Left ventricle myocardium inferior (tissue), 1 donor: ENCODE results near the gene NID1. TPM values are rescaled to one million over a fixed set of nuclear protein-coding genes. Genes with fewer than 3 reads are reported as not detected.

Experiments
- DNase-seq: peaks from one replicate; pipeline ENCODE4 v3.0.0-alpha.2; 2020
- H3K27ac ChIP-seq: fragments of 200-600 bp; replicated peaks from 2 replicates; pipeline ENCODE4 v1.8.0; 2021
- H3K27me3 ChIP-seq: fragments of 200-600 bp; 2 replicates; pipeline ENCODE4 v1.8.0; 2021; ENCODE audit warnings: low read depth
- H3K36me3 ChIP-seq: fragments of 200-600 bp; 2 replicates; pipeline ENCODE4 v1.8.0; 2021
- H3K4me1 ChIP-seq: fragments of 200-600 bp; 2 replicates; pipeline ENCODE4 v1.8.0; 2021
- H3K4me3 ChIP-seq: fragments of 200-600 bp; 2 replicates; pipeline ENCODE4 v1.8.0; 2021; ENCODE audit warnings: mild to moderate bottlenecking, moderate library complexity
- H3K9me3 ChIP-seq: fragments of 200-600 bp; replicated peaks from 2 replicates; pipeline ENCODE4 v1.8.0; 2021
- CTCF ChIP-seq: fragments of 200-600 bp; IDR thresholded peaks from 2 replicates; pipeline ENCODE4 v1.8.0; 2021; ENCODE audit warnings: antibody characterized with exemption, mild to moderate bottlenecking, borderline replicate concordance
- intact Hi-C: fragments of 100-400 bp; cut with micrococcal nuclease; formaldehyde crosslinking; loops from one replicate; pipeline ENCODE4 v1.11.0; 2022
- total RNA-seq: library from RNA; stranded (reverse); fragmentation: NEBNext Ultra II Directional; extraction: Animal tissue kit (Norgen Biotek cat#: 25700); gene quantifications from one replicate; pipeline ENCODE4 v1.2.1, GENCODE V29; 2021
- donor health status: DM: no; HTN: yes; CAD: no; lungs with severe emphysema.

Gene NID1
- total RNA-seq, 1 donor from 2014 or later = 40.4 TPM

GRCh38 chr1:236038034-236038433, 26.9 kb downstream of the NID1 start:
- no peak for DNase-seq
- H3K27me3 ChIP-seq = no peaks in the 10 kb centered on the region
- peak overlapping the region; percentile 34 for H3K27ac ChIP-seq
- intact Hi-C loops = loop anchor here (10.0 kb wide), 1 partner anchor 53 kb away; no protein-coding TSS in a partner anchor
- peaks cover 47% of the 10 kb centered on the region for H3K4me1 ChIP-seq
- H3K4me3 ChIP-seq = no peak overlapping the region
- no peaks in the 10 kb centered on the region for H3K9me3 ChIP-seq
- no peak for TF ChIP-seq CTCF
- H3K36me3 ChIP-seq = peaks cover 76% of the 10 kb centered on the region

DNA sequence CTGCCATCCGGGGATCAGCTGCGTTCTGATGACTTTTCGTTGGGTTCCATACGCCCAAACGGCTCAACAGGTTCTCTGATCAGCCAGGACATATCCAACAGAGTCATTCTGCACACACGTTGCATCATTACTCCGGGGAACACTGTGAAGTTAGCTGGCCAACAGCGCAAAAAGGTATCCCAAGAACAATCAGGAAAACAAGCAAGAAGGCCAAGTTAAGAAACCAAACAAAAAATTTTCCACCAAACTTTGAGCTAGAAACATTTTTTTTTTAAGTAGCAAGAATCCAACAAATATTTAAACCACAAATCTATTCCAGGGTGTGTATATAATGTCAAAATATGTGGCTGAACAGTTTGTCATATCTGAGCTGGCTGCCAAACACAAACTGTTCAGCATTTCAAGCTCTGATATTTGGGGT, 29.2 kb downstream of the NID1 start:
- no peak for TF ChIP-seq CTCF
- intact Hi-C loops = loop anchor here (10.0 kb wide), 1 partner anchor 51 kb away; no protein-coding TSS in a partner anchor
- Histone ChIP-seq H3K4me1 (peaks cover 35% of the 10 kb centered on the region), H3K9me3 (no peaks in the 10 kb centered on the region), H3K36me3 (peaks cover 76% of the 10 kb centered on the region), H3K4me3 (no peak overlapping the region), H3K27me3 (no peaks in the 10 kb centered on the region), H3K27ac (peak overlapping the region; percentile 34)
- DNase-seq = no peak

GRCh38 chr1:236033336-236033735, 31.6 kb downstream of the NID1 start:
- DNase-seq = no peak
- no peak for TF ChIP-seq CTCF
- Histone ChIP-seq H3K4me3 (no peak overlapping the region), H3K4me1 (peaks cover 17% of the 10 kb centered on the region), H3K27me3 (no peaks in the 10 kb centered on the region), H3K36me3 (peaks cover 92% of the 10 kb centered on the region), H3K9me3 (no peaks in the 10 kb centered on the region), H3K27ac (peak overlapping the region; percentile 7)
- intact Hi-C loops = loop anchor here (10.0 kb wide), 1 partner anchor 49 kb away; no protein-coding TSS in a partner anchor

GRCh38 chr1:236030534-236030933, 34.4 kb downstream of the NID1 start:
- peaks cover 5% of the 10 kb centered on the region for H3K4me1 ChIP-seq
- no peak overlapping the region for H3K4me3 ChIP-seq
- intact Hi-C loops = loop anchor here (10.0 kb wide), 1 partner anchor 46 kb away; no protein-coding TSS in a partner anchor
- no peak for TF ChIP-seq CTCF
- no peak for DNase-seq
- H3K27me3 ChIP-seq = no peaks in the 10 kb centered on the region
- no peaks in the 10 kb centered on the region for H3K9me3 ChIP-seq
- peak overlapping the region; percentile 13 for H3K27ac ChIP-seq
- peaks cover 93% of the 10 kb centered on the region for H3K36me3 ChIP-seq

DNA sequence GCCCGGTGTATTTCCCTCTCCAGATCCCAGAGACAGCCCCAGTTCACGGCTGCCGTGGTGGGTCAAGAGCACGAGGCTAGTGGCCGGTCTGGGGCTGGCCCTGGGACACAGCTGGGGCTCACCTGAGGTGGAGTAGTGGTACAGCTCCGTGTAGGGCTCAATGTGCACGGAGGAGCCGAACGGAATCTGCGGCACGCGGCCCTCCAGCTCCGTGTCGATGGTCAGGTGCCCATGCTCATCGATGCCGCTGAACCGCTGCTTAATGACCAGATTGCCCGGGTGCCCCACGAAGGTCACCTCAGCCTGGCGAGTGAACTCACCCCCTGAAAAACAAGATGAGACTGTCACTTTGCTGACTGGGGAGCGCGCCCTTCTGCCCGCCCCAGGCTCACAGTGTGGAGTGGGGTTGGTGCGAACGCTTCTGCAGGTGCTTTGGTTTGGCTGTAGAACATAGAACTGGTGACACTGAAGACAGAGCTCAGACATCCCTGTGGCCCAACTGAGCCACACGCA, 35.4 kb downstream of the NID1 start:
- no peak overlapping the region for H3K4me3 ChIP-seq
- H3K9me3 ChIP-seq = no peaks in the 10 kb centered on the region
- intact Hi-C loops = no loop called here
- H3K27ac ChIP-seq = no peak overlapping the region
- no peak for DNase-seq
- H3K4me1 ChIP-seq = peaks cover 7% of the 10 kb centered on the region
- TF ChIP-seq CTCF = no peak
- no peaks in the 10 kb centered on the region for H3K27me3 ChIP-seq
- peaks cover 100% of the 10 kb centered on the region for H3K36me3 ChIP-seq
